GM21526 (cell line): ENCODE measurements around the gene KCNK17.

Experiments
- ATAC-seq: cut with Tn5 transposase; IDR thresholded peaks from one replicate; pipeline ENCODE4 v1.9.1; 2021; ENCODE audit warnings: moderate library complexity; ENCODE audit not compliant: unreplicated experiment, low FRiP score

KCNK17 gene

DNA sequence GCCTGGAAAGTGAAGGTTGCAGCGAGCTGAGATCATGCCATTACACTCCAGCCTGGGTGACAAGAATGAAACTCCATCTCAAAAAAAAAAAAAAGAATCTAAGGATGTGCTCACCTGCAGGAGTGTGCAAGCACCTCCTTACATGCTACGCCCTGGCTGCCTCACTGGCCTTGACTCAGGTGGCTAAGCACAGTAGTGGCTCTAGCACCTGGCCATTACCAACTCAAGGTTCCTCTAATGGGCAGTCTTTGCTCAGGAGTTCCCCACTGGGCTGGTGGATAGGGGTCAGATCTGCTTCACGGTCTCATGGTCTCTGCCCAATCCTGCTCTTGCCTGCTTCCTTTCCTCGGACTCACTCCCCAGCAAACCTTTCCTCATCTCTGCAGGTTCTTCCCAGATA lies 39.7 kb downstream of the KCNK17 start:
- no peak for ATAC-seq

DNA sequence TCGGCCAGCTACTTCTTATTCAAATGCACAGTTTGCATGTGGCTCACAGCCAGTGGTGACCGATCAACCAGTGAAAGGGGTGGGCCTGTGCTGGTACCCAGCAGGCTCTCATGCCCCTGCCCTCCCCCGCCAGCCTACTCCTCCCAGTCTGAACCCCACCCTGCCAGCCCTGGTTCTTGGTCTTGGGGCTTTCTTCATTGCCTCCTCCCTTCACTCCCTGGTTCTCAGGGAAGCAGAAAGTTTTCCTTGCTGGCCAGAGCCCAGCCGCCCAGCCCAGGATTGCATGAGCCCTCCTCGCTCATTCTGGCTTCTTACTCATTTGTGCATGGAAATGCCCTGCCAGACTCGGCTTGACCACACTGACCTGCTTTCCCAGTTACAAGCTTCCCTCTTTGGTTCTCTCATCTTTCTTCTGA lies 40.8 kb downstream of the KCNK17 start:
- ATAC-seq: no peak

DNA sequence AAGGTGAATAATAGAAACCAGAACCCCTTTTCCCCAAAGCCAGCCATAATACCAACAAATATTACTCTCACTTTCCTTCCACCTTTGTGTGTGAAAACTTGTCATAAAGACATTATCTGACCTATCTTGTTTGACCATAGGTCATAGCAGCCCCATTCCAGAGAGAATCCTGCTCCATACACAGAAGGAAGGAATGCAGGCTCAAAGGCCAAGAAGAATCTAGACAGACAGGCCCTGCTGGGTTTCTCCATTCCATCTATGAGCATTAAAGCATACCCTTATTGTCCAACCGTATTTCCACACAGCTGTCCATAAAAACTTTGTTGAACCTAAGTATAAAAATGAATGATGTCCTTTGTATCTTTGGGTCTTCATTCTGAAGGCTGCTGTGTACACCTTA lies 44.3 kb downstream of the KCNK17 start:
- ATAC-seq: no peak

GRCh38 chr6:39268721-39269120 lies 45.5 kb downstream of the KCNK17 start:
- no peak for ATAC-seq

- ATAC-seq: no peak
Measured at GRCh38 chr6:39268171-39268570, 46.0 kb downstream of the KCNK17 start.

- ATAC-seq: no peak
Measured at GRCh38 chr6:39266782-39267355, 47.4 kb downstream of the KCNK17 start.

- no peak for ATAC-seq
Measured at GRCh38 chr6:39266375-39266774, 47.8 kb downstream of the KCNK17 start.

DNA sequence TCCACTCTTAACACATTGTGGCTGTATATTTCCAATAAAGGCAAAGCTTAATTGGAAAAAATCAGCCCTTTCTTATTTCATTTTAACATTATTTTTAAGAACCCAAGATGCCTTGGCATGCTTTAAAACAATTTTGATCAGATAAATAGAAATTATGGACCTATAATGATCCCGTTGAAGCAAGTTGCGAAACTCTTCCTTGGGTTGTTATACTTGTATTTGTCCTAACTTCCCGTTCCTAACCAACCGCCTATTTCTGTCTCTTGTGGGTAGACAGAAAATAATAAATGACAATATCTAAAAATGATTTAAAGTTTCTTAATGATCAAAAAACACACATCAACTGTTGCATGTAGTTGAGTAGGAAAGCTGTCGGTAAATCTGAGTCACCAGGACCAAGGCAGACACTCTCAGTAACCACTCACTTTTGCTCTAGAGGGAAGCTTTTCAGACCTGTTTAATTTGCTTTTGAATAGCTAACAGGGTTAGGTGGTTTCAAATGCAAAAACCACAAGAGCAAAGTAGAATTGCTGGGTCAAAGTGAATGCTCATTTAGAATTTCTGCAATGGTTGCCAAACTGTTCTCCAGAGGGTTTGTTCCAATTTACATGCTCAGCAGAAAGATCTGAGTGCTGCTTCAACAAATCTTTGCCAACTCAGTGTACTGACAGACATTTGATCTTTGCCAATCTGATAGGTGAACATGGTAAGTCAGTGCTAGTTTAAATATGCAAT lies 50.7 kb downstream of the KCNK17 start:
- no peak for ATAC-seq

DNA sequence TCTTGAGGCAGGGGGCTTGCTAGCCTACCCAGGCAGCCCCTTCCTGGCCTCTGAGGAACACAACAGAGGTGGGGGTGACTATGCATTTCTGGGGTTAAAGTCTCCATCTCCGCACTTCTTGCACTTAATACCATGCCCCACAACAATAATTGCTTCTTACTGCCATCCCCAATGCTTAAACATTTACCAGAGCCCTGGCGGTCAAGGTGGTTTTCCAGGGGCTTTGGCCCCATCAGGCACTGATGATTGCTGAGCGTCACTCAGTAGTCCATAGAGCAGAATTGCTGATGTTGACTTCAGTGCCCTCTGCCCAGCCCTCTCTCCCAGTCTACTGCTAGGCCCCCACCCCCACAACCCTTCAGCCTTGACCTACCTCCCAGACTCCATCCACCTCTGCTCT lies 52.5 kb downstream of the KCNK17 start:
- ATAC-seq: no peak

- ATAC-seq: no peak
Measured at GRCh38 chr6:39260953-39261352, 53.3 kb downstream of the KCNK17 start.

DNA sequence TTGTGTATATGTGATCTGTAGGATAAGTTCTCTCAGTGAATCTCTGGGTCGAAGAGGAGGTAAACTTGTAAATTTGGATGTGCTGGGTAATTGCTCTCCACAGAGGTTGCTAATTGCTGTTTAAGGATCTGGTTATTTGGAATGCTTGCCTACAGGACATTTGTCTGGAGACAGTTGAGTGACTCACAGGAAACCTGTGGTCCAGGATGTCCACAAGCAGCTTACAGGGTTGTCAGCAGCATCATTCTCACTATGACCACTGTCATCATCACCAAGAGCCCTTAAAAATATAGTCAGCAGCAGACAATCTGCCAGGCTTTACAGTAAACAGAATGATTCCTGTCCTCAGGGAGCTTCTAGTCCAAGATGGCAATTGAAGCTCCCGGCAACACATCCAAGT lies 53.8 kb downstream of the KCNK17 start:
- ATAC-seq: no peak

DNA sequence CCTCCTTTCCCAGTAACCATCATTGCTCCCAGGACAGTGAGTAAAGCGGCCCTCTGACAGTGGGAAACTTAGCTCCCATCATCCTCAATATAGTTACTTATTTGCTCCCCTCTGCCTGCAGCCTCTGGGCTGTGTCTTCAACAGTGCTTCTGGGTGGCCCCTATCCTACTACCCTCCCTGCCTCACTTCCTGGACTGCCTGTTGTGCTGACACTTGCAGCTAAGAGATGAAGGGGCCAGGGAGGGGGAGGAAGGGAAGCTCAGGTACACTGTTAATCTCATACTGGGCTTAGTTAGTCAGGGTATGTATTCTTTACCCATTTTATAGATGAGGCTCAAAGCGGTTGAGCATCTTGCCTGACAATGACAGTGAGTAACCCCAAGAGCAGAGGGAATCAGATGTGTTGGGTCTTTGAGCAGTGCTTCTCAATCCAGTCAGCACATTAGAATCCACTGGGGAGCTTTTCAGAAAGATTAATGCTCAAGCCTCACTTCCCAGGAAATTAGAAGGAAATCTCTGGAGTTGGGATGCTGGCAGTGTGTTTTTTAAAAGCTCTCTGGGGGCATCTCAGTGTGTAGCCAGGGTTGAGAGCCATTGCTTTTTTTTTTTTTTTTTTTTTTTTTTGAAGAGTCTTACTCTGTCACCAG lies 57.8 kb downstream of the KCNK17 start:
- no peak for ATAC-seq

- ATAC-seq: no peak
Measured at GRCh38 chr6:39254999-39255535, 59.2 kb downstream of the KCNK17 start.

GRCh38 chr6:39251406-39251805 lies 62.8 kb downstream of the KCNK17 start:
- ATAC-seq: no peak

GRCh38 chr6:39250507-39250906 lies 63.7 kb downstream of the KCNK17 start:
- ATAC-seq: no peak

DNA sequence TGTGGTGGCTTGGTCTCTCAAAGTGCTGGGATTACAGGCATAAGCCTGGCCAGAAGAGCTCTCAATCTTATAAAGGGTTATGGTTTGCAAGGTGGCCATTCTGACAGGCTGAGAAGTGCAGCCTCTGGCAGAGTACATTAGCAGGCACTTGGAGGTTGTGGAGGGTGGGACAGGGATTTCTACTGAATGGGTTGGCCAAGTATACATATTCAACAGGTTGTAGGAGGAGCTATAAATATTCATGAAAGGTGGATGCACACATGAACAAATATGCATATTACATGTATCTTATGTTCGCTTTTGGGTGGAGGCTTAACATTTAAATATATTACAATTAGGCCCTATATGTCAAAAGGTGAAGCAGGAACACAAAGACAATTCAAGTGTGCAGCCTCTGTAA lies 64.9 kb downstream of the KCNK17 start:
- no peak for ATAC-seq
